Right forelimb (tissue), 1 donor: ENCODE data around the gene TUT4.

Experiments used
- DNase-seq: peaks from one replicate; pipeline ENCODE4 v3.0.0-alpha.2; 2018

Gene TUT4

GRCh38 chr1:52569449-52570210 lies 16.7 kb upstream of the TUT4 start:
- DNase-seq, result peak; percentile 52

GRCh38 chr1:52567943-52568342 lies 15.1 kb upstream of the TUT4 start:
- no peak for DNase-seq

GRCh38 chr1:52562766-52563165 lies 9.9 kb upstream of the TUT4 start:
- DNase-seq, result no peak

- DNase-seq, result no peak
Observed at GRCh38 chr1:52559875-52560274, 7.0 kb upstream of the TUT4 start.

GRCh38 chr1:52558941-52559340 lies 6.0 kb upstream of the TUT4 start:
- no peak for DNase-seq

DNA sequence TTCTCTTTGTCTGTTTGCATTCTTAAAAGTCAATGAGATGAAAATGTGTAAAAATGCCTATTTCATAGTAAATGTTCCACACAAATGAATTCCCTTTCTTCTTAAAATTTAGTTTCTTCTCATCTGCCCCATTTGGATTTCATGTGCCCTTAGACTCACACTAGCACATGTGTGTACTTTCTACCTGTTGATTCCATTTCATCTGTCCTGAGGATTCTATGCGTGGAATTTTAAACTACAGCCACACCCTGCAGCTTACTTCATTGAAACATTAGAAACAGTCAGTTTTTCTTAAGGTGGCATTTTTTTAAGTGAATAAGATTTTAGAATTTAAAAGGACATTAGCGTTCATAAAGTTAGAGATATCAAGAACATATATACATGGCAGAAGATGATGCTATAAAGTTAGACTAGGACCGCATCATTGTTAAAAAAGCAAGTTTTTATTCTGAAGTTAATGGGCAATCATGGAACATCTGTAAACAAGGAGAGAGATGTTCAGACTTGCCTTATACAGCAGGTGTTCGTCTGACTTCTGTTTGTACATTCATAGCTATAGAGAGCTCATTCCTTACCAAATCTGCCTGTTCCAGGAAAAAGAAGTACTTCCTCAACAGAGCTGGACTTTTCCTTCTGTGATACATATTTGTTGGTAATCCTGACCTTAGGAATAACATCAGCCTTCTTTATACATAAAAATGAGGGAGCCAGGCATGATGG lies 3.9 kb upstream of the TUT4 start:
- no peak for DNase-seq

DNA sequence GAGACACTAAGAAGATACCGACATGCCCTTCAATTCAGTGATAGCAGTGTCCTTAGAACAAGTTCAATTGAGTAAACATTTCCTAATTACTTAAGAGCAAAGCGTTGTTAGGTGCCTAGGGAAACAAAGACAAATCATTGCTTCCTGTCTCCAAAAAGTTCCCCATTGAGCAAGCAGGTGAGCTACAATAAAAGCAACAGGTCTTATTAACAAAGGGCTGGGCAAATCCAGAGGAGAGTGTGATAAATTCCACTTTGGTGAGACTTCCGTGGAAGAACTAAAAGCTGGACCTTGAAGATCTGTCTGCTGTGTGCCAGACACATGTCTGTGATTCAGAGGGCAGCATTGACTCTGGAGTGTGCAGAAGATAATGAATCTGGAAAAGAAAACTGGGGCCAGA lies 1.9 kb upstream of the TUT4 start:
- DNase-seq, result no peak

DNA sequence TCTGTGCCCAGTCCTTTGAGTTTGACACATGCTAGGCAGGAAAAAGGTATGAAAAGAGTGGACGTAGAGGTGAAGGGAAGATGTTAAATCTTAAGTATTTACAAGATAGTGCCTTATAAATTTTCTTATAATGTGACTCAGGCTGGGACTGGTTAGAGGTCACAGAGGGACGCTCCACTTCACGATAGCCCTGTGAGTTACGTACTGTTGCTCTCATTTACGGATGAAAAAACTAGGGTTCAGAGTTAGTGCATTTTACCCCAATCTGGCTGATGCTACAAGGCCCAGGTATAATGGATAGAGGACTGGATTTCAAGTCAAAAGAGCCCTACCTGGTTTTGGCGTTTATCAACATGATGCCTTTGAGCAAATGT lies 1.4 kb upstream of the TUT4 start:
- DNase-seq, result no peak

DNA sequence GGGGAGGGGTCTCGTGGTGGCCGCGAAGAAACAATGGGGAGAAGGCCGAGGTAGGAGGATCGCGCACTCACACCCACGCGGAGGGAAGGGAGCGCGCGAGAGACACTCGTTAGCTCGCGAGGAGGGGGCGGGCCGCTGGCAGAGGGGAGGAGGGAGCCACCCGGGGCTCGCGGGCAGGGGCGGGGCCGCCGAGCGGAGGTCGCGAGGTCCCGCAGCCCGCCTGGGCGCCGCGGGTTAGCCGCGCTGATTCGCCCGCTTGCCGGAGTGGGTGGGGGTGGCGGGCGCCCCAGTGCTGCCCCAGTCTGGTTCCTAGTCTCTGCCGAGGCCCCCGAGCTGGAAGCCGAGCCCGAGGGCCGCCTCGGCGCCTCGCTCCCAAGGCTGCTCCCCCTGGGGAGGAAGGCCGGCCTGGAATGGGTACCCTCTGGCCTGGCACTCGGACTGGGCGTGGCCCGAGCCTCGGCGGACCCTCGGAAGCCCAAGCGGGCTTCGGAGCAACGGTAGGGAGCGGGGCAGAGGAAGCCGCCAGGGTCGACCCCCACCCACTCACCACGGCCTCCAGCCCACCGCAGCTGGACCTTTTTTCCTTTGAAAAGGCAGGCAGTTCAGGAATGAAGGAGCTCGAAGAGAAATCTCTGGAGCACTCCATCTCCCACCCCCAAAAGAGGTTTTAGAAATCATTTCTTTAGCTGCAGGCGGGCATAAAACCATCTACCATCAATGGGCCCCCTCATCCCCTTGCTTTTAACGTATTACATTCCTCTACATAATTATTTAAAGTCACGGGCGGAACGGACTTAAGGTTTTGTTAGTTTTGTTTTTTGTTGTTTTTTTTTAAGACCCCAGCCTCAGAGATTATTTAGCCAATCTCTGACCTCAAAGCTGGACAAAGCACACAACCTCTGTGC lies 722 bp upstream of the TUT4 start:
- DNase-seq, result peak; percentile 93

GRCh38 chr1:52552236-52552504 lies 722 bp downstream of the TUT4 start:
- peak; percentile 63 for DNase-seq

DNA sequence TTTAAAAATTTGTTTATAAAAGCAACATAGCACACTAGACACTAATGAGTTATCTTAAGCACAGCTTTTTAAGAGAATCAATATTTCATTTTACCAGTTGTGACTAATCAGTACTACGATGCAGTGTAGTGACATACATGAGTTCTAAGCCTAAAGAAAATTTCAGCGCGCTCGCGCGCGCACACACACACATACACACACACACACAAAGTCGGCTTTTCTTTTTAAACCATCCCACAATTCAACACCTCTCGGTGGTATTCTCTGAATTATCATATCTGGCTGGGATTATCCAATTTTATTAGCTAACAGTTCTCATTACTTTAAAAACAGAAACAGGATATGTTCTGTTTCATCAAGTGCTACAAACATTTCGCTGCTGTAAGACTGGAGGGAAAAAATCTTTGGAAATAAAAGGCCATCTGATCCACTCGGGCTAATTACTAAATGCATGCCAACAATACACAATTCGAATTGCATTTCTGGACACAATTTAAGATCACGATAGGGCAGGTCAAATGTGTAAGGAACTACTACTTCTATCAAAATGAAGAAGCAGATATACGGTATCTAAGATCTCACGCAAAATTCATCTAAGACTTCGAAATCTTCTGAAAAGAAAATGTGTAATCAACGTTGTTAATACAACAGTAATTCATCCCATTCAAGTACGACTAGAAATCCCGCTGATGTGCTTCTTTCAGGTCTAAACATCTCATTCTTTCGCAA lies 1.2 kb downstream of the TUT4 start:
- DNase-seq, result no peak

DNA sequence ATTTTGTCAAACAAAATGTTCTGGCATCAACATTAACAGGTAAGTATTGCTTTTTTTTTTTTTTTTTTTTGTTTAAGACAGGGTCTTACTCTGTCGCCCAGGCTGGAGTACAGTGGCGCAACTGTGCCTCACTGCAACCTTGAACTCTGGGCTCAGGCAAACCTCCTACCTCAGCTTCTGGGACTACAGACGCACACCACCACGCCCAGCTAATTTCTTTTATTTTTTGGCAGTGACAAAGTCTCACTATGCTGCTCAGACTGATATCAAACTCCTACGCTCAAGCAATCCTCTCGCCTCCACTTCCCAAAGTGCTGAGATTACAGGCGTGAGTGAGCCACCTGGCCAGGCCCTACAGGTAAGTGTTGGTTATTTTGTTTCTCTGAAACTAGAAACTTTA lies 2.4 kb downstream of the TUT4 start:
- DNase-seq, result no peak

DNA sequence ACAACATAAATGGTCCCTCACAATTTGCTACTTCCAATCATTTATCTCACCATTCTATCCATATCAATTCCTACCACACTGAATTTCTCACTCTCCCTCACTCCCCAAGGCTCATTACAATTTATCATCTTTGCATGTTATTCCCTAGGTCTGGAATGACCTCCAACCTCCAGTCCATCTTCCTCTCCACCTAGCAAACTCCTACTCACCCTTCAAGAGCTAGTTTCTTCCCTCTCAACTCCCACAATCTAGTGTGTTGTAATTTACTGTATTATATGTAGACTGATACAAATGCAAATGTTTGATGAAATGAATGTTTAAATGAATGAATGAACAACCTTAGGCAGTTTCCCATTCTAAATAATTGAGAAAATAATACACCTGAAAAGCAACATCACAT lies 3.6 kb downstream of the TUT4 start:
- no peak for DNase-seq

DNA sequence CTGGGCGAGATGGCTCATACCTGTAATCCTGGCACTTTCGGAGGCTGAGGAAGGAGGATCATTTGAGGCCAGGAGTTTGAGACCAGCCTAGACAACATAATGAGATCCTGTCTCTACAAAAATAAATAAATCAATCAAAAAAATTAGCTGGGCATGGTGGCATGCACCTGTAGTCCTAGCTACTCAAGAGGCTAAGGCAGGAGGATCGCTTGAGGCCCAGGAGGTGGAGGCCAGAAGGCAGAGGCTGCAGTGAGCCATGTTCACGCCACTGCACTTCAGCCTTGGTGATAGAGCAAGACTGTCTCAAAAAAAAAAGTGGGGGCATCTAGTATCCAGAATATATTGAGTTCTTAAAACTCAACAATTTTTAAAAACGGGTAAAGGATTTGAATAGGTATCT lies 6.0 kb downstream of the TUT4 start:
- DNase-seq, result no peak

GRCh38 chr1:52544665-52545525 lies 8.0 kb downstream of the TUT4 start:
- no peak for DNase-seq

DNA sequence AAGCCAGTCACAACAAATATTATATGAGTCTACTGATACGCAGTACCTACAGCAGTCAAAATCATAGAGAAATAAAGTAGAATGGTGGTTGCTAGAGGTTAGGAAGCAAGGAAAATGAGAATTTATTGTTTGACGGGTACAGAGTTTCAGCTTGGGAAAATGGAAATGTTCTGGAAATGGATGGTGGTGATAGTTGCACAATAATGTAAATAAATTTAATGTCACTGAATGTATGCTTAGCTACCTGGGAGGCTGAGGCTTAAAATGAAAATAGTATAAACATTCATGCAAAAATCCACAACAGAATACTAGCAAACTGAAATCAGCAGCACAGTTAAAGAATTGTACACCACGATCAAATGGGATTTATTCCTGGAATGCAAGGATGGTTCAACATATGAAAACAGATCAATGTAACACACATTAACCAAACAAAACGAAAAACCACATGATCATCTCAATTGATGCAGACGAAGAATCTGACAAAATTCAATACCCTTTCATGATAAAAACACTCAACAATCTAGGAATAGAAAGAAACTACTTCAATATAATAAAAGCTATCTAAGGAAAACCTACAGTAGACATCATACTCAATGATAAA lies 10.7 kb downstream of the TUT4 start:
- no peak for DNase-seq

DNA sequence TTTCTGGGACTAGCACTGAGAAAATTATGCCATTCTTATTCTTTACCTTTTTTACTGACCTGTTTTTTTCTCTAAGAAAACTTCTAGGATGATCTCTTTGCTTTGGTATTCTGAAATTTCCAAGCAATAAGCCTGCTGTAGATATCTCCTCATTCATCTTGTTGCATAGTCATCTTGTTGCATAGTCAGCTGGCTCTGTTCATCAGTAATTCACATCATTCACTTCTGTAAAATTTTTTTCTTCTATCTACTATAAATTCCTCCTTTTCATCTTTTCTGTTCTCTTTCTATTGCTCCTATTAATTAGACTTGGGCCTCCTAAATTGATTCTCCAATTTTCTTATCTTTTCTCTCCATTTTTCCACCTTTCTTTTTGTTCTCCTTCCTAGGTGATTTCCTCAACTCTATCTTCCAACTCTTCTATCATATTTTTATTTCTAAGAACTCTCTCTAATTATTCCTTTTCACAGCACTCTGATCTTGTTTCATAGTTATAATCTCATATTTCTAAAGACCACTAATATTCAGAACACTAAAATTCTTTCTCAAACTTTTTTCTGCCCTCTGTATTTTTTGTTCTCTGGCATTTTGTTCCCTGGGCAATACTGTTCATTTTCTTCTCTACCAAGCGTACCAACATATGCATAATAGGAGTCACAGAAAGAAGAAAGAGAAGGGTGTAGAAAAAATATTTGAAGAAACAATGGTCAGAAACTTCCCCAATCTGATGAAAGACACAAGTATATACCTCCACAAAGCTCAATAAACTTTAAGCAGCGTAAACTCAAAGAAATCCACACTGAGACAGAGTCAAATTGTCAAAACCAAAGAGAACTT lies 17.7 kb downstream of the TUT4 start:
- no peak for DNase-seq

DNA sequence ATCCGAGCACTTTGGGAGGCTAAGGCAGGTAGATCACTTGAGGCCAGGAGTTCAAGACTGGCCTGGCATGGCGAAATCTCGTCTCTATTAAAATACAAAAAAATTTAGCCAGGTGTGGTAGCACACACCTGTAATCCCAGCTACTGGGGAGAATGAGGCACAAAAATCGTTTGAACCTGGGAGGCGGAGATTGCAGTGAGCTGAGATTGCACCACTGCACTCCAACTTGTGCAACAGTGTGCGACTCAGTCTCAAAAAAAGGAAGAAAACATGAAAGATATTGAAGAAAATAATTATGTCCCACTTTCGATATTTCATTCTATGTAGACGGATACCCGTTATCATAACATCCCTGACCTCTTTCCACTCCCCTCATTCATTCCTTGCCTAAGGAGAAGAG lies 19.2 kb downstream of the TUT4 start:
- DNase-seq, result no peak

DNA sequence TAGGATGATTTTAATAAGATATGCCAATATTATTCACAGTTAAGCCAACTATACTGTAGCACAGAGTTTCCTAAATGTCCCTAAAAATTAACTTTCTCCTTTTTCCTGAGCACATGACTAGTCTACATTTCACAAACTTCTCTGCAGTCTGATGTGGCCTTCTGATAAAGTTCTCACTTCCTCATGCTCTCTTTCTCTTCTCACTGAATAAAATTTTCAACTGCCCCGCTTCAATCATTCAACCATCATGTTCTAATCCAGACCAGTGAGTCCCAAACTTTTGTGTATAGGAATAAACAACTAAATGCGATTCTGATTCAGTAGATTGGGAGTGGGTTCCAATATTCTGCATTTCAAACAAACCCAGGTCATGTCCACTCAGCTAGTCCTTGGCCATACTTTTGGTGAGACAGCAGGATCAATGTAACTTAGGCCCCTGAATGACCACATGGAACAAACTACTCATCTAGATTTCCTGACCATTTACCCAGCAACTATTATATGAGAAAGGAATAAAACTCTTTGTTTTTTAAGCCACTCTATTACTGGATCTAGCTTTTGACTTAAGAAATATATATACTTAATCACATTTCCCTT lies 20.1 kb downstream of the TUT4 start:
- no peak for DNase-seq

GRCh38 chr1:52532247-52532646 lies 20.6 kb downstream of the TUT4 start:
- no peak for DNase-seq
